Mammary epithelial cell (primary cell): ENCODE measurements around the gene APBA2.

ENCODE experiments used
- CTCF ChIP-seq, 2 donors: IDR thresholded peaks in 1 of 2; conservative IDR thresholded peaks in 1 of 2; 2 replicates each; pipeline ENCODE4 v1.5.1; 2011 to 2012; ENCODE audit warnings: inconsistent platforms in 2 of 2, low read length in 2 of 2, mild to moderate bottlenecking in 2 of 2, control low read depth in 1 of 2, low read depth in 1 of 2; ENCODE audit not compliant: insufficient read depth in 1 of 2; ENCODE audit errors: extremely low read depth in 1 of 2
- EZH2 ChIP-seq: IDR thresholded peaks from 2 replicates; pipeline ENCODE4 v1.6.1; 2012; ENCODE audit warnings: low read length, inconsistent platforms, borderline replicate concordance

GRCh38 chr15:28955160-28955992 is 69.6 kb downstream of the APBA2 start:
- no peak for TF ChIP-seq EZH2
- no peak for TF ChIP-seq CTCF (conservative IDR thresholded peaks at IDR 0.05 in 1 of 2, IDR thresholded peaks at IDR 0.05 in 1 of 2; ENCODE audit: extremely low read depth in 1 of 2, insufficient read depth in 1 of 2, low read depth in 1 of 2, low read length in 2 of 2)
